ENCODE results near the gene MBNL1.

The MBNL1 gene

GRCh38 chr3:152272771-152273242 is 4.1 kb downstream of the MBNL1 start:
- Histone ChIP-seq H3K4me3 (0 out of 20 replicates have a peak overlapping the region, but pooled peaks of 2 of the 10 experiments have one; percentile 0 to 4), H3K4me2 (peak overlapping the region; percentile 30 to 94 (median 81); a peak in 20 of 22 replicates), H3K36me3 (peaks cover 0 to 19% (median 5%) of the 10 kb centered on the region in 11 experiments; a peak in 4 of 22 replicates), H3K9ac (0 out of 22 replicates have a peak overlapping the region, but pooled peaks of 1 of the 11 experiments have one; percentile 98), H4K20me1 (peaks cover 22 to 81% (median 51%) of the 10 kb centered on the region in 11 experiments; a peak in 19 of 22 replicates), H3K9me3 (replicated peaks in 1 of 11) (no peaks in the 10 kb centered on the region; a peak in 4 of 22 replicates), H3K27ac (no peak overlapping the region), H3K4me1 (peaks cover 16 to 54% (median 33%) of the 10 kb centered on the region in 10 experiments), H3K27me3 (no peaks in the 10 kb centered on the region; a peak in 1 of 22 replicates)
- no peak for TF ChIP-seq Cebpa-rat (IDR thresholded peaks at IDR 0.05)

- H3K27ac ChIP-seq = no peak overlapping the region
- peaks cover 46 to 96% (median 76%) of the 10 kb centered on the region in 11 experiments; a peak in 20 of 22 replicates for H4K20me1 ChIP-seq
- peaks cover 26 to 79% (median 54%) of the 10 kb centered on the region in 10 experiments for H3K4me1 ChIP-seq
- no peak overlapping the region for H3K4me3 ChIP-seq
- TF ChIP-seq Cebpa-rat (IDR thresholded peaks at IDR 0.05) = no peak
- no peaks in the 10 kb centered on the region for H3K27me3 ChIP-seq
- H3K4me2 ChIP-seq = peak overlapping the region in 3 of 11 experiments; percentile 0 to 31 (median 29); a peak in 3 of 22 replicates
- H3K9me3 ChIP-seq (replicated peaks in 1 of 11) = no peaks in the 10 kb centered on the region; a peak in 4 of 22 replicates
- H3K9ac ChIP-seq = no peak overlapping the region
- H3K36me3 ChIP-seq = peaks cover 0 to 19% (median 5%) of the 10 kb centered on the region in 11 experiments; a peak in 4 of 22 replicates
Observed at GRCh38 chr3:152276681-152277080, 8.0 kb downstream of the MBNL1 start.

GRCh38 chr3:152277198-152277597 is 8.5 kb downstream of the MBNL1 start:
- peaks cover 25 to 80% (median 53%) of the 10 kb centered on the region in 10 experiments for H3K4me1 ChIP-seq
- H3K27ac ChIP-seq = no peak overlapping the region
- H3K4me2 ChIP-seq = 0 out of 22 replicates have a peak overlapping the region, but pooled peaks of 1 of the 11 experiments have one; percentile 7
- H3K9me3 ChIP-seq (replicated peaks in 1 of 11) = no peaks in the 10 kb centered on the region; a peak in 4 of 22 replicates
- no peak overlapping the region for H3K4me3 ChIP-seq
- no peak for TF ChIP-seq Cebpa-rat (IDR thresholded peaks at IDR 0.05)
- H4K20me1 ChIP-seq = peaks cover 50 to 96% (median 76%) of the 10 kb centered on the region in 11 experiments; a peak in 20 of 22 replicates
- H3K27me3 ChIP-seq = no peaks in the 10 kb centered on the region
- H3K9ac ChIP-seq = no peak overlapping the region
- peaks cover 0 to 19% (median 5%) of the 10 kb centered on the region in 11 experiments; a peak in 4 of 22 replicates for H3K36me3 ChIP-seq

- Histone ChIP-seq H3K4me3 (no peak overlapping the region), H3K4me2 (peak overlapping the region; percentile 12 to 67 (median 54); a peak in 19 of 22 replicates), H3K36me3 (peaks cover 0 to 6% (median 0%) of the 10 kb centered on the region in 11 experiments; a peak in 1 of 22 replicates), H3K27me3 (no peaks in the 10 kb centered on the region), H3K9ac (no peak overlapping the region), H4K20me1 (peaks cover 62 to 98% (median 89%) of the 10 kb centered on the region in 11 experiments; a peak in 21 of 22 replicates), H3K27ac (no peak overlapping the region; a peak in 2 of 22 replicates), H3K4me1 (peaks cover 38 to 78% (median 60%) of the 10 kb centered on the region in 10 experiments), H3K9me3 (replicated peaks in 1 of 11) (no peaks in the 10 kb centered on the region; a peak in 1 of 22 replicates)
- no peak for TF ChIP-seq Cebpa-rat (IDR thresholded peaks at IDR 0.05)
Observed at GRCh38 chr3:152278756-152279427, 10.2 kb downstream of the MBNL1 start.

- Histone ChIP-seq H3K4me1 (peaks cover 38 to 81% (median 60%) of the 10 kb centered on the region in 10 experiments), H3K36me3 (peaks cover 0 to 5% (median 0%) of the 10 kb centered on the region in 11 experiments; a peak in 1 of 22 replicates), H3K27me3 (no peaks in the 10 kb centered on the region), H4K20me1 (peaks cover 62 to 99% (median 92%) of the 10 kb centered on the region in 11 experiments; a peak in 21 of 22 replicates), H3K4me3 (no peak overlapping the region), H3K27ac (no peak overlapping the region), H3K9me3 (replicated peaks in 1 of 11) (no peaks in the 10 kb centered on the region; a peak in 1 of 22 replicates), H3K4me2 (peak overlapping the region; percentile 26 to 62 (median 51); a peak in 18 of 22 replicates), H3K9ac (no peak overlapping the region)
- no peak for TF ChIP-seq Cebpa-rat (IDR thresholded peaks at IDR 0.05)
Observed at GRCh38 chr3:152279479-152279878, 10.8 kb downstream of the MBNL1 start.

GRCh38 chr3:152280539-152280938 is 11.8 kb downstream of the MBNL1 start:
- Histone ChIP-seq H4K20me1 (peaks cover 66 to 100% (median 92%) of the 10 kb centered on the region in 11 experiments; a peak in 21 of 22 replicates), H3K9ac (no peak overlapping the region), H3K4me3 (no peak overlapping the region), H3K27ac (no peak overlapping the region), H3K27me3 (no peaks in the 10 kb centered on the region), H3K4me2 (peak overlapping the region; percentile 26 to 62 (median 51); a peak in 20 of 22 replicates), H3K4me1 (peaks cover 38 to 87% (median 60%) of the 10 kb centered on the region in 10 experiments), H3K9me3 (replicated peaks in 1 of 11) (no peaks in the 10 kb centered on the region), H3K36me3 (peaks cover 0 to 5% (median 0%) of the 10 kb centered on the region in 11 experiments; a peak in 5 of 22 replicates)
- no peak for TF ChIP-seq Cebpa-rat (IDR thresholded peaks at IDR 0.05)

GRCh38 chr3:152281133-152281713 is 12.5 kb downstream of the MBNL1 start:
- Histone ChIP-seq H3K4me2 (peak overlapping the region; percentile 3 to 47 (median 24); a peak in 15 of 22 replicates), H3K9me3 (replicated peaks in 1 of 11) (no peaks in the 10 kb centered on the region), H3K4me1 (peaks cover 38 to 85% (median 59%) of the 10 kb centered on the region in 10 experiments), H3K4me3 (no peak overlapping the region), H4K20me1 (peaks cover 67 to 98% (median 90%) of the 10 kb centered on the region in 11 experiments; a peak in 21 of 22 replicates), H3K27me3 (no peaks in the 10 kb centered on the region), H3K9ac (no peak overlapping the region), H3K36me3 (peaks cover 0 to 9% (median 0%) of the 10 kb centered on the region in 11 experiments; a peak in 5 of 22 replicates), H3K27ac (no peak overlapping the region)
- no peak for TF ChIP-seq Cebpa-rat (IDR thresholded peaks at IDR 0.05)

GRCh38 chr3:152282813-152283212 is 14.1 kb downstream of the MBNL1 start:
- Histone ChIP-seq H3K27me3 (no peaks in the 10 kb centered on the region), H3K27ac (peak overlapping the region in 9 of 11 experiments; percentile 1 to 55 (median 37); a peak in 15 of 22 replicates), H3K4me3 (no peak overlapping the region), H3K9me3 (replicated peaks in 1 of 11) (peaks cover 0 to 5% (median 0%) of the 10 kb centered on the region in 11 experiments; a peak in 2 of 22 replicates), H4K20me1 (peaks cover 64 to 94% (median 90%) of the 10 kb centered on the region in 11 experiments; a peak in 21 of 22 replicates), H3K4me2 (peak overlapping the region; percentile 42 to 85 (median 63)), H3K9ac (peak overlapping the region in 4 of 11 experiments; percentile 8 to 44 (median 36); a peak in 5 of 22 replicates), H3K36me3 (peaks cover 0 to 15% (median 0%) of the 10 kb centered on the region in 11 experiments; a peak in 5 of 22 replicates), H3K4me1 (peaks cover 37 to 78% (median 61%) of the 10 kb centered on the region in 10 experiments)
- TF ChIP-seq Cebpa-rat (IDR thresholded peaks at IDR 0.05) = no peak

Measured in BLaER1 treated with 17β-estradiol and CSF1 and Interleukin-3, amounts not matched to agents 10 nM and 100 nM (cell line).